GM18526 (cell line): Measurements from ENCODE around the gene NUPR2.

Experiments used
- POLR2A ChIP-seq: IDR thresholded peaks from 3 replicates; pipeline ENCODE4 v1.6.1; 2011; ENCODE audit not compliant: insufficient read length; ENCODE audit errors: extremely low read depth

NUPR2 gene

DNA sequence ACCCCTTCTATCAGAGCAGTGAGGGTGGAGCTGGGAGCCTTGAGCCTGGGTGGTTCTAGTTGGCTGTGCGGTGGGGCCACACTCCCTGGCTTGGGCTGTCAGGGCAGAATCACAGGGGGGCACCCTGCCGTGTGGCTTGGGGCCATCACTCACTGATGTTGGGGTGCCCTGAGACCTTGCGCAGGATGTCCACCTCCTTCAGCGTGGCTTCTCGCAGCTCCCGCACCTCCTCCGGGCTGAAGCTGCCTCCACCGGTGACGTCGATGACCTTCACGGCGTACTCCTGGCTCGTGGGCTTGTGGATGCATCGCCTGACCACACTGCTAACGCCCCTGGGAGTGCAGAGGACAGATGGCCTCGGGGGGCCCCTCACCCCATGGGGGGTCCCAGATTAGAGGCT lies 28.8 kb downstream of the NUPR2 start:
- no peak for TF ChIP-seq POLR2A

GRCh38 chr7:56086761-56087160 lies 29.5 kb downstream of the NUPR2 start:
- no peak for TF ChIP-seq POLR2A

GRCh38 chr7:56083150-56083785 lies 32.9 kb downstream of the NUPR2 start:
- TF ChIP-seq POLR2A: no peak

DNA sequence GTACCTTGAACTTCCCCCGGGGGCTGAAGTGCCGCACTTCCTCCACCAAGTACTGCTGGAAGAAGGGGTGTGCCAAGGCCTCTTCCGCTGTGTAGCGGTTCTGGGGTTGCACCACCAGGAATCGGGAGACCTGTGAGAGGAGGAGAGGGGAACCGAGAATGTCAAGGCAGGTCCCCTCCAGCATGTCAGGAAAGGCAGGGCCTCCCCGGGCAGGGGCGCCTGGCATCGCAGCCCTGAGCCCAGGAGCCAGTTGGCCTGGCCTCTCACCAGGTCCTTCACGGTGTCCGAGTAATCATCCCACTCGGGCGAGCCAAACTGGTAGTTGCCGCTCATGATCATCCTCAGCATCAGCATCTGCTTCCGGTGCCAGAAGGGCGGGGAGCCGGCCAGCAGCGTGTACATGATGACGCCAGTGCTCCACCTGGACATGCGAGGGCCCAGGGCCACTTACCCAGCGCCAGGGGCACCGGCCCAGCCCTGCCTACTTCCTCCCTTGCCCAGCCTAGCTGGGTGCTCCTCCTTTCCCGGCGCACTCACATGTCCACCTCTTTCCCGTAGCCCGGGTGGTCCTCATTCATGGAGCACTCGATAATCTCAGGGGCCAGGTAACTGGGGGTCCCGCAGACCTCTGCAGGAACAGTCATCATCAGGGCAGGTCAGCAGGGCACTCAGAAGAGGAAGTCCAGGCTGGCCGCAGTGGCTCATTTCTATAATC lies 34.4 kb downstream of the NUPR2 start:
- TF ChIP-seq POLR2A: no peak

DNA sequence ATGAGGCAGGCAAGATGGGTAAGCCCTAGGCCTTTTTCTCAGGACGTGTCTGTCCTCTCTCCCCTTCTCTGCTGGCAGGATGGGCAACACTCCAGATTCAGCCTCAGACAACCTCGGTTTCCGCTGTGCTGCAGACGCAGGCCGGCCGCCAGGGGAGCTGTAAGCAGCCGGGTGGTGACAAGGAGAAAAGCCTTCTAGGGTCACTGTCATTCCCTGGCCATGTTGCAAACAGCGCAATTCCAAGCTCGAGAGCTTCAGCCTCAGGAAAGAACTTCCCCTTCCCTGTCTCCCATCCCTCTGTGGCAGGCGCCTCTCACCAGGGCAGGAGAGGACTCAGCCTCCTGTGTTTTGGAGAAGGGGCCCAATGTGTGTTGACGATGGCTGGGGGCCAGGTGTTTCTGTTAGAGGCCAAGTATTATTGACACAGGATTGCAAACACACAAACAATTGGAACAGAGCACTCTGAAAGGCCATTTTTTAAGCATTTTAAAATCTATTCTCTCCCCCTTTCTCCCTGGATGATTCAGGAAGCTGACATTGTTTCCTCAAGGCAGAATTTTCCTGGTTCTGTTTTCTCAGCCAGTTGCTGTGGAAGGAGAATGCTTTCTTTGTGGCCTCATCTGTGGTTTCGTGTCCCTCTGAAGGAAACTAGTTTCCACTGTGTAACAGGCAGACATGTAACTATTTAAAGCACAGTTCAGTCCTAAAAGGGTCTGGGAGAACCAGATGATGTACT lies 36.6 kb downstream of the NUPR2 start:
- no peak for TF ChIP-seq POLR2A

DNA sequence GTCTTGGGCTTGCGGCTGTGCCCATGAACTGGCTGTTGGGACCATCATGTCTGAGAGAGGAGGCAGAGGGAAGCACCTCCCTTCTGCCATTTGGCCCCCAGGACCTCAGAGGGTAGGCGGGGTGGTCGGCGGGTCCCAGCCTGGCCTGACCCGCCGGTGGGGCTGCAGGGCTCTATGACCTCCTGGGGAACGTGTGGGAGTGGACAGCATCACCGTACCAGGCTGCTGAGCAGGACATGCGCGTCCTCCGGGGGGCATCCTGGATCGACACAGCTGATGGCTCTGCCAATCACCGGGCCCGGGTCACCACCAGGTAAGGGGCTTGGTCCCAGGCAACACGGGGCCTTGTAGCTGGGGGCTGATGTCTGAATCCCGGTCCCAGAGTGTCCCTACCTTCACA lies 38.0 kb downstream of the NUPR2 start:
- no peak for TF ChIP-seq POLR2A

DNA sequence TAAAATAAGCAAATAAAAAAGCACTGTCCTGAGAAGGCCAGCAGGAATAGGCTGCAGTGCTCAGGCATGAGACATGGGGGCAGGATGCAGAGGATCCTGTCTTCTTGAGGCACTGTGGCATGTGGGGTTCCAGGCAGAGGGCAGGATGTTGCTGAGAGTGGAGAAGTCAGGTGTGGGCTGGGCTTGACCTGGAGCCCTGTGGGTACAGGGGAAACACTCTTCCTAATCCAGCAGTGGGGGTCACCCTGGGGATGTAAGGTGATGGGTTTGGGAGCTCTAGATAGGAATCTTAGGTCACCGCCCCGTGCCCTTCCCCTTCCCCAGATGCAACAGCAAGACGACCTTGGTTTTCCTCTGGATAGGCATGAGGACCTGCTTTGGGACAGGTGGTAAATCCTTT lies 38.5 kb downstream of the NUPR2 start:
- TF ChIP-seq POLR2A: no peak

DNA sequence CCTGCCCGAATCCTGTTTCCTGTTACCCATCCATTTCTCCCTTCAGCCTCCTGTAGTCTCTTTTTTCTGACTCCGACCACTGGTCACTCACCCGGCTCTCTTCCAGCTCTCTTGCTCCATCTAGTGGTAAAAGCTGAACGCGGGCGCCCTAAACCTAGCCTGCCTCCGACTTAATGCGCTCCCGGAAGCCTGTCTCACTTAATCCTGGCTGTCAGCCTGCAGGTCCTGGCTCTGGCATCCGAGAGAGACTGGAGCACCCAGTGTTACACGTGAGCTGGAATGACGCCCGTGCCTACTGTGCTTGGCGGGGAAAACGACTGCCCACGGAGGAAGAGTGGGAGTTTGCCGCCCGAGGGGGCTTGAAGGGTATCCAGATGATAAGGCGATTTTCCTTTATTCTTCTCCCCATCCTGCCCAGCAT lies 41.8 kb downstream of the NUPR2 start:
- TF ChIP-seq POLR2A: no peak
